Measurements from ENCODE around the gene PLA2G4F. TPM values are rescaled to one million over a fixed set of nuclear protein-coding genes. Genes with fewer than 3 reads are reported as not detected.

Gene PLA2G4F
- total and polyA plus RNA-seq, 10 of the 15 experiments (the other 5 are each of a cell fraction or from before 2014, with no cell fraction given), result not detected

- H3K36me3 ChIP-seq (ENCODE audit: control insufficient read depth in 2 of 2, insufficient read depth in 2 of 2, low read length in 1 of 2), result no peaks in the 10 kb centered on the region
- H3K79me2 ChIP-seq (ENCODE audit: control insufficient read depth, insufficient read depth, low read length), result no peaks in the 10 kb centered on the region
- H3K9me3 ChIP-seq (replicated peaks; ENCODE audit: control insufficient read depth, insufficient read depth, low read length), result no peaks in the 10 kb centered on the region
- H3K27ac ChIP-seq (ENCODE audit: control insufficient read depth, insufficient read depth), result no peak overlapping the region
- POLR2A ChIA-PET, result no interaction called here
- H4K20me1 ChIP-seq (ENCODE audit: control insufficient read depth, insufficient read depth), result no peaks in the 10 kb centered on the region
- no peak overlapping the region for H3K4me3 ChIP-seq
- ATAC-seq, result no peak
- no peak overlapping the region for H2AFZ ChIP-seq (ENCODE audit: control insufficient read depth, low read depth, low read length)
- no peak overlapping the region for H3K4me2 ChIP-seq (ENCODE audit: control insufficient read depth, insufficient read depth)
- no peak overlapping the region for H3K9ac ChIP-seq (ENCODE audit: control insufficient read depth, insufficient read depth, low read length)
- no peaks in the 10 kb centered on the region; a peak in 1 of 4 replicates for H3K27me3 ChIP-seq (replicated peaks in 1 of 2; ENCODE audit: control insufficient read depth in 2 of 2, insufficient read depth in 2 of 2, low read length in 1 of 2)
- RAD21 ChIA-PET (ENCODE audit: unreplicated experiment), result no interaction called here
- WGBS (ENCODE audit: insufficient coverage, insufficient replicate concordance, low lambda C conversion rate, missing lambda C conversion rate), result 59% methylated on average over 11 of the region's 11 CpGs
- no peak for DNase-seq (ENCODE audit: low read depth, low spot score)
- SMC1A ChIA-PET (ENCODE audit: uncharacterized antibody, unreplicated experiment), result interaction anchor here (0.6 to 0.7 kb wide), 2 partner anchors 281 to 1287 kb away, joined by 3 to 4 read pairs; no protein-coding TSS in a partner anchor
- intact Hi-C loops (cut with micrococcal nuclease; ENCODE audit: unreplicated experiment) (no loop called here), in situ Hi-C loops (cut with MboI) (no loop called here)
- TF ChIP-seq RB1 (IDR thresholded peaks at IDR 0.05; ENCODE audit: borderline replicate concordance) (no peak), KDM1A (IDR thresholded peaks at IDR 0.05; ENCODE audit: borderline replicate concordance) (no peak), POLR2AphosphoS2 (IDR thresholded peaks at IDR 0.05; ENCODE audit: low read depth, low read length) (no peak), RBBP5 (conservative IDR thresholded peaks at IDR 0.05) (no peak), CBX3 (IDR thresholded peaks at IDR 0.05; ENCODE audit: borderline replicate concordance, low read depth) (no peak), STAT1 (conservative IDR thresholded peaks at IDR 0.05) (no peak), ZNF592 (IDR thresholded peaks at IDR 0.05) (no peak), RUNX3 (IDR thresholded peaks at IDR 0.05; ENCODE audit: low read length) (no peak), RAD51 (IDR thresholded peaks at IDR 0.05) (no peak), CREM (IDR thresholded peaks at IDR 0.05; ENCODE audit: low read depth) (no peak)
- FAIRE-seq, result no peak
- no TSS peak for BruUV-seq (replicated peaks)
- CTCF ChIA-PET, result interaction anchor here (0.9 kb wide), 1 partner anchor 21 kb away, joined by 3 read pairs; no protein-coding TSS in a partner anchor
- no peaks in the 10 kb centered on the region; the same call in none of the 2 replicates for H3K4me1 ChIP-seq (ENCODE audit: control insufficient read depth, insufficient read depth, low read length)
Observed at GRCh38 chr15:42104095-42104891, 52.1 kb downstream of the PLA2G4F start.

Data from GM12878 (cell line).